GM12875 (cell line): Measurements from ENCODE around the gene MCU.

Source experiments
- H3K4me3 ChIP-seq: one replicate; pipeline ENCODE4 v1.5.1; 2011; ENCODE audit warnings: low read depth, low read length, control low read depth
- CTCF ChIP-seq: IDR thresholded peaks from 2 replicates; pipeline ENCODE4 v1.5.1; 2011; ENCODE audit warnings: low read depth, mild to moderate bottlenecking, control low read depth, inconsistent platforms, low read length, moderate library complexity, borderline replicate concordance; ENCODE audit not compliant: insufficient read depth

The MCU gene

GRCh38 chr10:72738486-72738885, 46.5 kb downstream of the MCU start:
- no peak overlapping the region for H3K4me3 ChIP-seq
- no peak for TF ChIP-seq CTCF

GRCh38 chr10:72740528-72740927, 48.6 kb downstream of the MCU start:
- no peak for TF ChIP-seq CTCF
- no peak overlapping the region for H3K4me3 ChIP-seq

DNA sequence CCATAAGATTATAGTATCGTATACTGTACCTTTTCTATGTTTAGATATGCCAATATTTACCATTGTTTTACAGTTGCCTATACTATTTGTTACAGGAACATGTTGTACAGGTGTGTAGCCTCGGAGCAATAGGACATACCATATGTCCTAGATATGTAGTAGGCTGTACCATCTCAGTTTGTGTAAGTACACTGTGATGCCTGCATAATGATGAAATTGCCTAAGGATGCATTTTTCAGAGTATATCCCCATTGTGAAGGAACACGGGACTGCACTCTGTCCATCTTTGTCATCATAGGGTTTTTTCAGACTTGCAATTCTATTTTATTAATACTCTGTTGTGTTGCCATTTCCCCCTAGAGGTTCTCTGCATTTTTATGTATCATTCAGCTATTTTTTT, 50.1 kb downstream of the MCU start:
- TF ChIP-seq CTCF, result no peak

GRCh38 chr10:72742797-72743196, 50.9 kb downstream of the MCU start:
- no peak for TF ChIP-seq CTCF
- no peak overlapping the region for H3K4me3 ChIP-seq

More for the DNA sequence above, 50.1 kb downstream of the MCU start:
- no peak overlapping the region for H3K4me3 ChIP-seq

GRCh38 chr10:72744566-72744965, 52.6 kb downstream of the MCU start:
- TF ChIP-seq CTCF, result no peak
- H3K4me3 ChIP-seq, result no peak overlapping the region

GRCh38 chr10:72746426-72747363, 54.8 kb downstream of the MCU start:
- no peak for TF ChIP-seq CTCF
- no peak overlapping the region for H3K4me3 ChIP-seq

DNA sequence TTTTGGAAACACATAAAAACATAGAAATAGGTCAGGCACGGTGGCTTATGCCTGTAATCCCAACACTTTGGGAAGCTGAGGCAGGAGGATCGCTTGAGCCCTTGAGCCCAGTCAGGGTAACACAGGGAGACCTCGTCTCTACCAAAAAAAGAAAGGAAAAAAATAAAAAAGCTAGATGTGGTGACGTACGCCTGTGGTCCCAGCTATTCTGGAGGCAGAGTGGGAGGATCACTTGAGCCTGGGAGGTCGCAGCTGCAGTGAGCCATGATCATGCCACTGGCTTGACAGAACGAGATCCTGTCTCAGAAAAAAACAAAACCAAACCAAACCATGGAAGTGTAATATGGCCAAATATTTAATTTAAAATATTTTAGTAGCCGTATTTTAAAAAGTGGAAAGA, 55.6 kb downstream of the MCU start:
- no peak overlapping the region for H3K4me3 ChIP-seq
- no peak for TF ChIP-seq CTCF
